ENCODE data around the gene UBE3C. TPM values are rescaled to one million over a fixed set of nuclear protein-coding genes. Genes with fewer than 3 reads are reported as not detected.
"Not testable (repeated sequence)": the region's sequence is repeated elsewhere in the genome, so short reads cannot be mapped to it uniquely, and the experiment has no call there.

Gene UBE3C
- total RNA-seq, 5 donors from 2014 or later (not counting 1 experiment from before 2014, with no cell fraction given), result 50.1 to 56.8 (median 55.1) TPM

DNA sequence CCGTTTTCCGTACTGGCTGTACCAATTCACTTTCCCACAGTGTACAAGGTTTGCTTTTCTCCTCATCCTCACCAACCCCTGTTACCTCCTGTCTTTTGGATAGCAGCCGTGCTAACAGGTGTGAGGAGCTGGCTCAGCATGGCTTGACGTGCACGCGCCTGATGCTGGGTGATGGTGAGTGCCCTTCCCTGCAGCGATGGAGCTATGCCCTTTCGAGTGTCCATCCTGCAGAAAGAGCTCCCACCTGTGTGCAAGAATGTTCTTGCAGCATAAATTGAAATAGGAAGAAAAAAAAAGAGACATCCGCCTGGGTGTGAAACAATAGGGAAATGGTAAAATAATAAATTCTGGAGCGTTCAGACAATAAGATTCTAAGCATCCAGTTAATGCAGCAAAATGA is 9.5 kb upstream of the UBE3C start:
- ATAC-seq (replicated peaks in 1 of 4), result no peak
- no peak for DNase-seq
- Mint-ChIP-seq H3K9me3 (no peaks in the 10 kb centered on the region), H3K27me3 (peaks cover 10 to 19% of the 10 kb centered on the region in 2 donors), H3K36me3 (no peaks in the 10 kb centered on the region), H3K27ac (no peak overlapping the region), H3K4me3 (no peak overlapping the region), H3K4me1 (no peaks in the 10 kb centered on the region)
- no peak overlapping the region for H3K27ac ChIP-seq (ENCODE audit: low read length)
- H3K36me3 ChIP-seq (ENCODE audit: control insufficient read depth in 2 of 2, extremely low read depth in 1 of 2, insufficient read depth in 1 of 2, low read length in 1 of 2), result no peaks in the 10 kb centered on the region
- CTCF ChIA-PET, result no interaction called here
- POLR2A ChIA-PET, result no interaction called here
- H3K27me3 ChIP-seq (replicated peaks in 1 of 2; ENCODE audit: control insufficient read depth in 2 of 2, extremely low read depth in 1 of 2, insufficient read depth in 2 of 2, low read length in 1 of 2), result peaks cover 0 to 31% of the 10 kb centered on the region in 2 experiments
- no peaks in the 10 kb centered on the region for H3K9me3 ChIP-seq
- H3K4me3 ChIP-seq (ENCODE audit: control insufficient read depth in 1 of 2, extremely low read depth in 1 of 2, low read length in 1 of 2), result no peak overlapping the region
- H3K4me1 ChIP-seq (ENCODE audit: control insufficient read depth in 1 of 2, extremely low read depth in 1 of 2, insufficient read depth in 2 of 2, low read length in 2 of 2), result no peaks in the 10 kb centered on the region
- WGBS (ENCODE audit: insufficient coverage), result 92% methylated on average over 8 of the region's 10 CpGs

DNA sequence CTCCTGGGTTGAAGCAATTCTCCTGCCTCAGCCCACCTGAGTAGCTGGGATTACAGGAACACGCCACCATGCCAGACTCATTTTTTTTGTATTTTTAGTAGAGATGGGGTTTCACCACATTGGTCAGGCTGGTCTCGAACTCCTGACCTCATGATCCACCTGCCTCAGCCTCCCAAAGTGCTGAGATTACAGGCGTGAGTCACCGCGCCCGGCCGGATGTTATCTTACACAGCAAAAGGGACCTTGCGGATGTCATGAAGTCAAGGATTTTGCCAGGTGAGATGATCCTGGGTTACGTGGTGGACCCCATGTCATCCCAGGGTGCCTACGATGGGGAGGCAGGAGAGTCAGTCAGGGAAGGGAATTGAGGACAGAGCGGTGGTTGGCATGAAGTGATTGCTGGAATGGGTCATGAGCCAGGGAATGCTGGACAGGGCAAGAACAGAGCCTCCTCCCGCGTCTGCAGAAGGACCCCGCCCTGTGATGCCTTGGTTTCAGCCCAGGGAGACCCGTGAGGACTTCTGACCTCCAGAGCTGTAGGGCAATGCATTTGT is 8.7 kb upstream of the UBE3C start:
- Histone ChIP-seq H3K27ac (ENCODE audit: low read length) (no peak overlapping the region), H3K4me1 (ENCODE audit: control insufficient read depth in 1 of 2, extremely low read depth in 1 of 2, insufficient read depth in 2 of 2, low read length in 2 of 2) (no peaks in the 10 kb centered on the region), H3K27me3 (replicated peaks in 1 of 2; ENCODE audit: control insufficient read depth in 2 of 2, extremely low read depth in 1 of 2, insufficient read depth in 2 of 2, low read length in 1 of 2) (peaks cover 0 to 33% of the 10 kb centered on the region in 2 experiments), H3K9me3 (no peaks in the 10 kb centered on the region), H3K4me3 (ENCODE audit: control insufficient read depth in 1 of 2, extremely low read depth in 1 of 2, low read length in 1 of 2) (no peak overlapping the region), H3K36me3 (ENCODE audit: control insufficient read depth in 2 of 2, extremely low read depth in 1 of 2, insufficient read depth in 1 of 2, low read length in 1 of 2) (no peaks in the 10 kb centered on the region)
- ATAC-seq (replicated peaks in 1 of 4) (no peak), DNase-seq (no peak)
- Mint-ChIP-seq H3K4me3 (no peak overlapping the region), H3K27ac (no peak overlapping the region), H3K4me1 (no peaks in the 10 kb centered on the region), H3K36me3 (no peaks in the 10 kb centered on the region), H3K27me3 (peaks cover 10 to 19% of the 10 kb centered on the region in 2 donors), H3K9me3 (no peaks in the 10 kb centered on the region)
- POLR2A ChIA-PET, result no interaction called here
- CTCF ChIA-PET, result no interaction called here
- WGBS (ENCODE audit: insufficient coverage), result 91% methylated on average over 9 of the region's 15 CpGs

DNA sequence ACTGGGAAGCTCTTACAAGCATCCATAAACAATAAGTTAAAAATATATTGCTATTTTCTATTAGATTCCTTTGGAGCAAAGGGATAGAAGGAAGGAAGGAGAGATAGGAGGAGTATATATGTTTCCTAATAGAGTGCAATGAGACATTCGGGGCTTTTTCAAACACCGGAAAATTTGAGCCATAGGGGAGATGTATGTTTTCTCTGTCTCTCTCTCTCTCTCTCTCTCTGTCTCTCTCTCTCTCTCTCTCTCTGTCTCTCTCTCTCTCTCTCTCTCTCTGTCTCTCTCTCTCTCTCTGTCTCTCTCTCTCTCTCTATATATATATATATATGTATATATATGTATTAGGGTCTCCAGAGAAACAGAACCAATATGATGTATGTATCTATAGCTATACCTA is 7.9 kb upstream of the UBE3C start:
- H3K4me1 Mint-ChIP-seq; H3K9me3 ChIP-seq; H3K27ac Mint-ChIP-seq; DNase-seq; H3K9me3 Mint-ChIP-seq; POLR2A ChIA-PET; H3K36me3 Mint-ChIP-seq; ATAC-seq (replicated peaks in 1 of 4); CTCF ChIA-PET; H3K36me3 ChIP-seq (ENCODE audit: control insufficient read depth in 2 of 2, extremely low read depth in 1 of 2, insufficient read depth in 1 of 2, low read length in 1 of 2); H3K4me3 Mint-ChIP-seq; H3K4me1 ChIP-seq (ENCODE audit: control insufficient read depth in 1 of 2, extremely low read depth in 1 of 2, insufficient read depth in 2 of 2, low read length in 2 of 2); H3K4me3 ChIP-seq (ENCODE audit: control insufficient read depth in 1 of 2, extremely low read depth in 1 of 2, low read length in 1 of 2); H3K27ac ChIP-seq (ENCODE audit: low read length): not testable (repeated sequence)
- no CpG with 5 or more reads among the region's 2 CpGs for WGBS (ENCODE audit: insufficient coverage)
- peaks cover 0 to 33% of the 10 kb centered on the region in 2 experiments for H3K27me3 ChIP-seq (replicated peaks in 1 of 2; ENCODE audit: control insufficient read depth in 2 of 2, extremely low read depth in 1 of 2, insufficient read depth in 2 of 2, low read length in 1 of 2)
- H3K27me3 Mint-ChIP-seq, result peaks cover 10 to 19% of the 10 kb centered on the region in 2 donors

DNA sequence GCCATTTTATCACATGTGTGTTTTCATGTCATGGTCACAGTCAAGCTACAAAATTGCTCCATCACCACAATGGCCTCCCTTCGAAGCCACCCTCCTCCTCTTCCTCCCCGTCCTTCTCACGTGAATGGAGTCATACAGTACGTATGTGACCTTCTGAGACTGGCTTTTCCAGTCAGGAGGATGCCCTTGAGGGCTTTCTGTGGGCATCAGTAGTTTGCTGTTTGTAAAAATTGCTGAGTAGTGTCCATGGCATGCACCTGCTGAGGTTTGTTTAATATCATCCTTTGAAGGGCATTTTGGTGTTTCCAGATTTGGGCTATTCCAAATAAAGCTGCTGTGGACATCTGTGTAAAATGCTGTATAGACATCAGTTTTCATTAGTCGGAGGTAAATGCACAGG is 5.9 kb upstream of the UBE3C start:
- no peak overlapping the region for H3K27ac ChIP-seq (ENCODE audit: low read length)
- POLR2A ChIA-PET, result no interaction called here
- CTCF ChIA-PET, result interaction anchor here in 1 of 2 donors (0.6 kb wide), 1 partner anchor 117 kb away, joined by 4 read pairs; no protein-coding TSS in a partner anchor

DNA sequence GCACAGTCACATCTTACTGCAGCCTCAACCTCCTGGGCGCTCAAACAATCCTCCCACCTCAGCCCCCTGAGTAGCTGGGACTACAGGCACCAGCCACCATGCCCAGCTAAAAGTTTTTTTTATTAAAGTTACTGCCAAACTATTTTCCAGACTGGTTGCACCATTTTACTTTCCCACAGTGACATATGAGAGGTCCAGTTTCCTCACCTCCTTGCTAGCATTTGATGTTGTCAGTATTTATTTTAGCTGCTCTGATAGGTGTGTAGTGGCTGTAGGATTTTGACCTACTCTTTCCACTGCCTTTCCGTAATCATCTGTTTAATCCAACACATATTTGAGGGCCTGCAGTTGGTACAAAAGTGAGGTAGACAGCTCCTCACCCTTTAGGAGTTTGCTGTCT is 5.4 kb upstream of the UBE3C start:
- H3K9me3 Mint-ChIP-seq, result no peaks in the 10 kb centered on the region

More for the DNA sequence above, 5.9 kb upstream of the UBE3C start:
- H3K36me3 ChIP-seq (ENCODE audit: control insufficient read depth in 2 of 2, extremely low read depth in 1 of 2, insufficient read depth in 1 of 2, low read length in 1 of 2), result no peaks in the 10 kb centered on the region
- Mint-ChIP-seq H3K9me3 (no peaks in the 10 kb centered on the region), H3K27ac (no peak overlapping the region), H3K36me3 (no peaks in the 10 kb centered on the region), H3K4me3 (no peak overlapping the region), H3K27me3 (peaks cover 10 to 17% of the 10 kb centered on the region in 2 donors), H3K4me1 (peaks cover 0 to 3% (median 3%) of the 10 kb centered on the region in 3 donors)
- H3K4me3 ChIP-seq (ENCODE audit: control insufficient read depth in 1 of 2, extremely low read depth in 1 of 2, low read length in 1 of 2), result no peak overlapping the region
- no peaks in the 10 kb centered on the region for H3K9me3 ChIP-seq
- DNase-seq (no peak), ATAC-seq (replicated peaks in 1 of 4) (no peak)
- H3K4me1 ChIP-seq (ENCODE audit: control insufficient read depth in 1 of 2, extremely low read depth in 1 of 2, insufficient read depth in 2 of 2, low read length in 2 of 2), result no peaks in the 10 kb centered on the region
- no CpG with 5 or more reads among the region's 5 CpGs for WGBS (ENCODE audit: insufficient coverage)
- peaks cover 0 to 33% of the 10 kb centered on the region in 2 experiments for H3K27me3 ChIP-seq (replicated peaks in 1 of 2; ENCODE audit: control insufficient read depth in 2 of 2, extremely low read depth in 1 of 2, insufficient read depth in 2 of 2, low read length in 1 of 2)

DNA sequence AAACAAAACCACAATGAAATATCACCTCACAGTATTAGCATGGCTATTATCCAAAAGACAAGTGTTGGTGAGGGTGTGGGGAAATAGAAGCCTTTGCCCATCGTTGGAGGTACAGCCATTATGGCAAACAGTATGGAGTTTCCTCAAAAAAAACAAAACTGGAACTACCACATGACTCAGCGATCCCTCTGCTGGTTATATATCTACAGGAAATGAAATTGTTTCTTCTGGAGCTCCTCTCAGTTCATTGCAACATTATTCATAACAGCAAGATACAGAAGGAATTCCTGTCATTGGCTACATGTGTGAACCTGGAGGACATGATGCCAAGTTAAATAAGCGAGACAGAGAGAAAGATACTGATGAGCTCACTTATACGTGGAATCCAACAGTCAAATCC is 2.4 kb upstream of the UBE3C start:
- Mint-ChIP-seq H3K9me3 (no peaks in the 10 kb centered on the region), H3K36me3 (peaks cover 8% of the 10 kb centered on the region), H3K27ac (peak overlapping the region; percentile 2 to 43), H3K4me1 (peaks cover 18 to 21% (median 19%) of the 10 kb centered on the region in 3 donors), H3K4me3 (peak overlapping the region in 1 of 3 donors; percentile 2), H3K27me3 (peaks cover 0 to 1% of the 10 kb centered on the region in 2 donors)
- H3K27ac ChIP-seq (ENCODE audit: low read length), result no peak overlapping the region
- DNase-seq (no peak), ATAC-seq (replicated peaks in 1 of 4) (no peak)
- no peaks in the 10 kb centered on the region for H3K9me3 ChIP-seq
- POLR2A ChIA-PET, result no interaction called here
- no peak overlapping the region for H3K4me3 ChIP-seq (ENCODE audit: control insufficient read depth in 1 of 2, extremely low read depth in 1 of 2, low read length in 1 of 2)
- H3K36me3 ChIP-seq (ENCODE audit: control insufficient read depth in 2 of 2, extremely low read depth in 1 of 2, insufficient read depth in 1 of 2, low read length in 1 of 2), result peaks cover 0 to 2% of the 10 kb centered on the region in 2 donors
- WGBS (ENCODE audit: insufficient coverage), result no CpG with 5 or more reads among the region's 4 CpGs
- H3K27me3 ChIP-seq (replicated peaks in 1 of 2; ENCODE audit: control insufficient read depth in 2 of 2, extremely low read depth in 1 of 2, insufficient read depth in 2 of 2, low read length in 1 of 2), result peaks cover 0 to 13% of the 10 kb centered on the region in 2 experiments
- H3K4me1 ChIP-seq (ENCODE audit: control insufficient read depth in 1 of 2, extremely low read depth in 1 of 2, insufficient read depth in 2 of 2, low read length in 2 of 2), result peaks cover 17 to 22% of the 10 kb centered on the region in 2 experiments
- CTCF ChIA-PET, result interaction anchor here in 1 of 2 donors (0.5 to 1.1 kb wide), 3 partner anchors 63 to 239 kb away, joined by 3 to 6 read pairs (median 3); partner anchors contain the start of gene NOM1

More for the DNA sequence above, 5.4 kb upstream of the UBE3C start:
- DNase-seq (no peak), ATAC-seq (replicated peaks in 1 of 4) (no peak)
- Histone ChIP-seq H3K4me1 (ENCODE audit: control insufficient read depth in 1 of 2, extremely low read depth in 1 of 2, insufficient read depth in 2 of 2, low read length in 2 of 2) (no peaks in the 10 kb centered on the region), H3K36me3 (ENCODE audit: control insufficient read depth in 2 of 2, extremely low read depth in 1 of 2, insufficient read depth in 1 of 2, low read length in 1 of 2) (no peaks in the 10 kb centered on the region), H3K27me3 (replicated peaks in 1 of 2; ENCODE audit: control insufficient read depth in 2 of 2, extremely low read depth in 1 of 2, insufficient read depth in 2 of 2, low read length in 1 of 2) (peaks cover 0 to 31% of the 10 kb centered on the region in 2 experiments), H3K27ac (ENCODE audit: low read length) (no peak overlapping the region), H3K4me3 (ENCODE audit: control insufficient read depth in 1 of 2, extremely low read depth in 1 of 2, low read length in 1 of 2) (no peak overlapping the region), H3K9me3 (no peaks in the 10 kb centered on the region)
- Mint-ChIP-seq H3K4me3 (no peak overlapping the region), H3K27ac (no peak overlapping the region), H3K36me3 (no peaks in the 10 kb centered on the region), H3K27me3 (peaks cover 10 to 17% of the 10 kb centered on the region in 2 donors), H3K4me1 (peaks cover 0 to 3% (median 3%) of the 10 kb centered on the region in 3 donors)
- ChIA-PET CTCF (interaction anchor here in 1 of 2 donors (0.6 to 0.7 kb wide), 2 partner anchors 116 to 1459 kb away, joined by 3 to 4 read pairs; no protein-coding TSS in a partner anchor), POLR2A (no interaction called here)
- WGBS (ENCODE audit: insufficient coverage), result no CpG with 5 or more reads among the region's 2 CpGs

All from T-cell (primary cell).